HG02884 (cell line): Measurements from ENCODE around the gene GUSB.
"Not testable (repeated sequence)": the region's sequence is repeated elsewhere in the genome, so short reads cannot be mapped to it uniquely, and the experiment has no call there.

Experiments used
- ATAC-seq: cut with Tn5 transposase; IDR thresholded peaks from one replicate; pipeline ENCODE4 v1.9.1; 2021; ENCODE audit warnings: mild to moderate bottlenecking, moderate library complexity; ENCODE audit not compliant: unreplicated experiment

GUSB gene

DNA sequence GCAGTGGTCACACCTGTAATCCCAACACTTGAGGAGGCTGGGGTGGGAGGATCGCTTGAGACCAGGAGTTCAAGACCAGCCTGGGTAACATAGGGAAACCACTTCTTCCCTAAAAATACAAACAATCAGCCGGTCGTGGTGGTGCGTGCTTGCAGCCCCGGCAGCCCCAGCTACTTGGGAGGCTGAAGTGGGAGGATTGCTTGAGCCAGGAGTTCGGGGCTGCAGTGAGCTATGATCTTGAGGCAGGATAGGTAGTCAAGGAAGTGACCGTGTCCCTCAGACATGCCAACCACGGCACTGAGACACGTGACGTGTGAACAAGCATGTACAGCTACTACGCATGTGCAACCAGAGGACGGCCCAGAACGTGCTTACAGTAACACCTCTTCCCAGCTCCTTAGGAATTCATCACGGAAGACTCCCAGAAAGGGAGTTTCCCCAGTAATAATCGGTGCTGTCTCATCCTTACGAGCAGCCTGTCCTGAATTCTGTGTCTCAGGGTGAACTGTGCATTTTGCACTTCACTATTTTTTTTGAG is 5.3 kb downstream of the GUSB start:
- ATAC-seq: no peak

DNA sequence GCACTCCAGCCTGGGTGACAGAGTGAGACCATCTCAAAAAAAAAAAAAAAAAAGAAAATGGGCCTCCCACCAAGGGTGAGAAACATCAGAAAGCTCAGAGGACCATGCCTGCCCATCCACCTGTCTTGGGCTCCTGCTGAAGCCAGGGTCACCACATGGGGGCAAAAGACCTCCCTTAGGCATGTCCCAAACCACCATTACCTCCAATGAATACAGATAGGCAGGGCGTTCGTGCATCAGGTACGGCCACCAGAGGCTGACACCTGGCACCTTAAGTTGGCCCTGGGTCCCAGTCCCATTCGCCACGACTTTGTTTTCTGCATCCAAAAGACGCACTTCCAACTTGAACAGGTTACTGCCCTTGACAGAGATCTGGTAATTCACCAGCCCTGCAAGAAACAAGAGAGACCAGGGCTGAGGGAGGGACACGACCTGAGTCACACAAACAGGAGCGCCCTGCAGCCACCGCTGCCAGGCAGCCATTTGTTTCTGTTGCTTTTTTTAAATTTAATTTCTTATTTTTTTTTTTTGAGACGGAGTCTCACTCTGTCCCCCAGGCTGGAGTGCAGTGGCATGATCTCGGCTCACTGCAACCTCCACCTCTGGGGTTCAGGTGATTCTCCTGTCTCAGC is 6.1 kb downstream of the GUSB start:
- no peak for ATAC-seq

DNA sequence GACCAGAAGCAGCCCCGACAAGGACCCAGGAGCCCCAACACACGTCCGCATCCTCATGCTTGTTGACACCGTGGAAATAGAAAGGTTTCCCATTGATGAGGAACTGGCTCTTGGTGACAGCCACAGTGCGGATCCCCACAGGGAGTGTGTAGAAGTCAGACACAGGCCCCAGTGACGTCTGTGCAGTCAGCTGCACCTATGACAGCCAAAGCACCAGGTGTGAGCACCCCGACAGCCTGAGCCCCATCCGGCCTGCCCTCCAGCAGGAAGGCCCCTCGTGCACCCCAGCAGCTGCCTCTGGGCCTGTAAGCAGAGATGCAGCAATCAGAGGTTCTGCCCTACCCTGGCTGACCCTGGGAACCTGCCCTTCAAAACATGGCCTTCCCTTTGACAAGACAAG is 7.1 kb downstream of the GUSB start:
- ATAC-seq: no peak

DNA sequence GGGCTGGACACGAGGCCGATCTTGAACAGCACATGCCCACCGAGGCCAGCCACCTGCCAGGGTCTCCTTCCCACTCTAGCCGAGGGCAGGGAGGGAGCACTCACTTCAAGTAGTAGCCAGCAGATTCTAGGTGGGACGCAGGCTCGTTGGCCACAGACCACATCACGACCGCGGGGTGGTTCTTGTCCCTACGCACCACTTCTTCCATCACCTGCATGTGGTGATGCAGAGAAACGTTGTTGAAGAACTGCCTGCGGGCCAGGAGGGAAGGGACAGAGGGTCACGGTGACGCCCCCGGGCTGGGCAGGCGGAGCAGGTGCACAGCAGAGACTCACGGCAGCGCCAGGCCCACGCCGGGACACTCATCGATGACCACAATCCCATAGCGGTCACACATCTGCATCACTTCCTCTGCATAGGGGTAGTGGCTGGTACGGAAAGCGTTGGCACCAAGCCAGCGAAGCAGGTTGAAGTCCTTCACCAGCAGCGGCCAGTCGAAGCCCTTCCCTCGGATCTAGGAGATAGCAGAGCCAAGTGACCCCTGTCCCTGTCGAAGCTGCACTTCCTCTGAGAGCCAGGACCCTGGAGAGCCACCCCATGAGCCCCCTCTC is 7.7 kb downstream of the GUSB start:
- ATAC-seq: no peak

DNA sequence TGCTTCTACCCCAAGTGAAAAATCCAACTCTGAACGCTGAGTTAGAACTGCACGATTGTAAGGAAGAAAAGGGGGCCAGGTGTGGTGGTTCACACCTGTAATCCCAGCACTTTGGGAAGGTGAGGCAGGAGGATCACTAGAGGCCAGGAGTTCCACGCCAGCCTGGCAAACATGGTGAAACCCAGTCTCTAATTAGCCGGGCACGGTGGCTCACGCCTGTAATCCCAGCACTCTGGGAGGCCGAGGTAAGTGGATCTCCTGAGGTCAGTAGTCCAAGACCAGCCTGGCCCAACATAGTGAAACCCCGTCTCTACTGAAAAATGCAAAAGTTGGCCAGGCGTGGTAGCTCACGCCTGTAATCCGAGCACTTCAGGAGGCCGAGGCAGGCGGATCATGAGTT is 9.0 kb downstream of the GUSB start:
- no peak for ATAC-seq

DNA sequence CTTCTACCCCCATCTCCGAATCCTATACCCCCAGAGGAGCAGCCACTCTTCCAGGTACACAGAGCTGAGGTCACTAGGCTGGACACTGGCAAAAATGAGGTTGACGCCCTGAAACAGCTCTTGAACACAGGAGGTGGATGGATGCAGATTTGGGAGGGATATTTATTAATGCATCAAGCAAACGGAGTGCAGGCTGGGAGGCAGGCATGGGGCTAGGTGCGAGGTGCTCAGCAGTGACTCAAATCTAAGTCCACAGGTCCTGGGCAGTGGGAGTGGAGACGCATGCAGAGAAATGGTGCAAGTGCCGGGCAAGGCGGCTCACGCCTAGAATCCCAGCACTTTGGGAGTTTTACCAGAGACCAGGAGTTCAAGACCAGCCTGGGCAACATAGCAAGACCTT is 11.0 kb downstream of the GUSB start:
- ATAC-seq: no peak

DNA sequence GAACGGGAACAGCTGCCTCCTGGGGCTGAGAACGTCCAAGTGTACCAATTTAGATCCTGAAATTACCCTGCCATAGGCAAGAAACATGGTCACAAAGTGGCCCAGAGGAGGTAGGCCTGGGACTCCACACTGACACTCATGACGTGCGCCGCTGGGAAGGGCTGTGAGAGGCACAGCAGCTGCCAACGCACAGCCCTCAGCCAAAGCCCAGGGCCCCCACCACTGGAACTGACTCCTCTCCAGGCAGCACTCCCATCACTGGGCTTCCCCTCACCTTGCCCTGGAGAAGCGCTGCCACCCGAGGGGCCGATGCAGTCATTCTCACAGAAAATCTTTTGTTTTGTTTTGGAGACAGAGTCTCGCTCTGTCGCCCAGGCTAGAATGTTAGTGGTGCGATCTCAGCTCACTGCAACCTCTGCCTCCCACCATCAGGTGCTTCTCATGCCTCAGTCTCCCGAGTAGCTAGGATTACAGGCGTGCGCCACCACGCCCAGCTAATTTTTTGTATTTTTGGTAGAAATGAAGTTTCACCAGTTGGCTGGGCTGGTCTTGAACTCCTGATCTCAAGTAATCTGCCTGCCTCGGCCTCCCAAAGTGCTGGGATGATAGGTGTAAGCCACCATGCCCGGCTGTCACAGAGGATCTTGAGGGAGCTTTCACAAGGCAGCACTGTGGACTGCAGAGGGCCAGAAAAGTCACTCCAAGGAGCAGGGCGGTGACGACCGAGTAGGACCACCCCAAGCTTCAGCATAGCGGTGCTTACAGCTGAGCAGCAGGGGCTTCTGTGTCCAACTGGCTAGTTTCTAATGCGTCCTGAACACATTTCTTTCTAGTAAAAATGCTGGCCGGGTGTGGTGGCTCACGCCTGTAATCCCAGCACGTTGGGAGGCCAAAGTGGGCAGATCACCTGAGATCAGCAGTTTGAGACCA is 13.5 kb downstream of the GUSB start:
- no peak for ATAC-seq

DNA sequence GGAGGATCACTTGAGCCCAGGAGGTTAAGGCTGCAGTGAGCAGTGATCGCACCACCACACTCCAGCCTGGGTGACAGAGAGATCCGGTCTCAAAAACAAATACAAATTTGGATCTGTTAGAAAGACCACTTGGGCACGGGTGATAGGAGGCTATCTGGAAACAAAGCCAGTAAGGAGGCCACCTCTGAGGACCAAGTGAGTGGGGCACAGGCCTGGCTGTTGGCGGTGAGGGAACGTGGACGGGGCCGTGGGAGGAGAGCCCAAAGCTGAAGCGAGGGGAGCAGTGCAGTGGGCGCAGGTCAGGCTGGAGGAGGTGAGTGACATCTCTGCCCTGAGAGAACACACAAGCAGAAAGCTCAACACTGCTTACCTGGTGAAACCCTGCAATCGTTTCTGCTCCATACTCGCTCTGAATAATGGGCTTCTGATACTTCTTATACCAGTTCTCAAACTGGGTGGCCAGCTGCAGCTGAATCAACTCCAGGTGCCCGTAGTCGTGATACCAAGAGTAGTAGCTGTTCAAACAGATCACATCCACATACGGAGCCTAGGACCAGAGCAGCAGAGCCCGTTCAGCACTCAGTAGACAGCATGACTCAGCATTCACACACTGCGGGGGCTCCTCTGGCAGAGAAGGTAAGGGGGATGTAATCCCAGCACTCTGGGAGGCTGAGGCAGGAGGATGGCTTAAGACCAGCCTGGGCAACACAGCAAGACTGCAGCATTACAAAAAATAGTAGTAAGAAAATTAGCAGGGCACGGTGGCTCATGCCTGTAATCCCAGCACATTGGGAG is 14.5 kb downstream of the GUSB start:
- no peak for ATAC-seq

DNA sequence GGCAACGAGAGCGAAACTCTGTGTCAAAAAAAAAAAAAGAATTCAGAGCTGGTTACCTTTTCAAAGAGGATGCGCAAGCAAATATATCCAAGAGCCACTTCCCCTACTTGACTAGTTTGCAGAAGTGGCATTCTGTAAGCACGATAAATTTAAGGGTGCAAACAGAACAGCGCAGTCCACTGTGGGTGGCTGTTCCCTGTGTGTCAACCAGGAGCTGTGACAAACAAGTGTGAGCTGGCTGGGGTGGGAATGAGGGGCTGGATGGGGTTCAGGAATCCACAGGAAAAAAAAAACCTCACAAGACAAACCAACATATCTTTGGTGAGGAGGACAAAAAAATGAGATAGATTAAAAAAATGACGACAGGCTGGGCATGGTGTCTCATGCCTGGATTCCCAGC is 15.9 kb downstream of the GUSB start:
- ATAC-seq: no peak

DNA sequence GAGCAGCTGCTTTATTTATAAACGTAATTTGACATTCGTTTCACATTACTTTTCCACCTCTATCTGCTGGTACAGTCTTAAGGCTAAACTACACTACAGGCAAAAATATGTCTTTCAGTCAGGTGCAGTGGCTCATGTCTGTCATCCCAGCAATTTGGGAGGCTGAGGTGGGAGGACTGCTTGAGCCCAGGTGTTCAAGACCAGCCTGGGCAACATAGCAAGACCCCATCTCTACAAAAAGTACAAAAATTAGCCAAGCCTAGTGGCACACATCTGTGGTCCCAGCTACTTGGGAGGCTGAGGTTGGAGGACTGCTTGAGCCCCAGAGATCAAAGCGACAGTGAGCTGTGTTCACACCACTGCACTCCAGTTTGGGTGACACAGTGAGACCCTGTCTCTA is 17.3 kb downstream of the GUSB start:
- not testable (repeated sequence) for ATAC-seq

DNA sequence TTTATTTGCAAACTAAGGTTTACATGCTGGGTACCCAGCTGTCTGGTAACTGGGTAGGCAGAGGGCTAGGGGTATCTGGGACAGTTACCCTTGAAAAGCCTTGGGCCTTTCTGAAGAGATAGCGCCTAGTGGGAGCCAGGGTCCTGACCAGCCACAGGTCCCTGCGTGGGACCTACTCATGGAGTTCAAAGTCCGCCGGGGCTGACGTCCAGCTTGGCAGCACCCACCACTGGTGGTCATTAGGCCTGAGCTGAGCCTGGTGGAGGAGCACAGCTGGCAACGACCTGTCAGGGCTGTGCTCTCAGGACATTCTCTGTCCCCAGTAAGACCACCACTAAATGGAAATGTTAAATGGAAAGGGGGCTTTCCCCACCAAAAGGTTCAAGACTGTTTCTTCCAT is 20.0 kb downstream of the GUSB start:
- ATAC-seq: no peak

DNA sequence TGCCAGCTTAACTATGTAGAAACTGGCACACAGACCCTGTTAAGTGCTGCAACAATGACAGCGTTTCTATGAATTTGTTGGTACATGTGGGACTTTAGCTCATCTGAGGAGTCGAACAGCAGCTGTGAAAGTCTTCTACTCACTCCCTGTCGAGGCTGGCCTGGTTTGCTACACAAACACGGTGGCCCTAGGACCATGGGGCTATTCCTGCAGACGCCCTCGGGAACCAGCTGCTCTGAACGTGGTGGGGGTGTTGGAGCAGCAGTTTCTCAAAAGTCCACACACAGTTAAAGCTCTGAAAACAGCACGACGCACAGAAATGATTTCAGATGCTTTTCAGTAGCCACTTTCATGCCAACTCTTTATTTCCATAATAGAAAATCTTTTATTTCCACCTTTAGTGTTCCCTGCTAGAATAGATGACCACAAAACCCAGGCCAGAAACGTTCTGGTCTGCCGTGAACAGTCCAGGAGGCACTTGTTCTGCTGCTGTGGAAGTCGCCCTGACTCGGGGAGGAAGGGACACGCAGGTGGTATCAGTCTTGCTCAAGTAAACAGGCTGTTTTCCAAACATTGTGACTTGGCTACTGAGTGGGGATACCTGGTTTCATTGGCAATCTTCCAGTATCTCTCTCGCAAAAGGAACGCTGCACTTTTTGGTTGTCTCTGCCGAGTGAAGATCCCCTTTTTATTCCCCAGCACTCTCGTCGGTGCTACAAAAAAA is 21.5 kb downstream of the GUSB start:
- no peak for ATAC-seq

DNA sequence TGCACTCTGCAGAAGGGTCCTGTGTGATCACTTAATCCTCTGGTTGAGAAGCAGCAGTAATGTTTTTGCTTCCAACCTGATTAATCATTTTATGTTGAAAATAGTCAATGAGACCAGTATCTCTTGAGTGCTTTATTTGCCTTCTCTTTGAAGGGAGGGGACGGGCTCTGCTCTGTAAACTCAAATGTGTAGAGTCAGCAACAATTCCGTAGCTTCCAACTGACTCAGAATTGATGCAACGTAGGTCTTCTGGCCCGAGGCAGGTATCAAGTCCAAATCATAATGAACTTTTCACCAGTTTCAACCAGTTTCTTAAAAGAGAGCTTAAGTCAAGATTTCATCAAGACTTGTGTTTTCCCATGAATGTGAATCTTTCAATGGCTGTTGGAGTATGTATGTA is 26.3 kb downstream of the GUSB start:
- ATAC-seq: no peak

DNA sequence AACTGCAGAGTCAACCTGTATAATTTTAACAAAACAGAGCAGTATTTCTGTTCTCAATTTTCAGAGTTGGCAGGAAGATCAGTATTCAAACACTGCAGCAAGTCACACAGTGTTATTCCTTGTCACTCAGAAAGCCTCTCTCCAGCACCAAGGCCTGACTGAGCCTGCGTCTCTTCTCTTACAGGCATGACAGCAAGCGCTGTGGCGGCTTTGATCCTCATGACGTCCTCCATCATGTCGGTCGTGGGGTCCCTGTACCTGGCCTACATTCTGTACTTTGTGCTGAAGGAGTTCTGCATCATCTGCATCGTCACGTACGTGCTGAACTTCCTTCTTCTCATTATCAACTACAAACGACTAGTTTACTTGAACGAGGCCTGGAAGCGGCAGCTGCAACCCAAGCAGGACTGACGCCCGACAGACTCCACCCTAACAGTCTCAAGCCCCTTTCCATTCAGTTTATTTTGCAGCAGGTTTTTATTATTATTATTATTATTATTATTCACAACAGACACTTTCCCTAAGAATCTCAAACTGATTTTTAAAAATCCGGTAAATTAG is 28.0 kb downstream of the GUSB start:
- ATAC-seq: no peak

DNA sequence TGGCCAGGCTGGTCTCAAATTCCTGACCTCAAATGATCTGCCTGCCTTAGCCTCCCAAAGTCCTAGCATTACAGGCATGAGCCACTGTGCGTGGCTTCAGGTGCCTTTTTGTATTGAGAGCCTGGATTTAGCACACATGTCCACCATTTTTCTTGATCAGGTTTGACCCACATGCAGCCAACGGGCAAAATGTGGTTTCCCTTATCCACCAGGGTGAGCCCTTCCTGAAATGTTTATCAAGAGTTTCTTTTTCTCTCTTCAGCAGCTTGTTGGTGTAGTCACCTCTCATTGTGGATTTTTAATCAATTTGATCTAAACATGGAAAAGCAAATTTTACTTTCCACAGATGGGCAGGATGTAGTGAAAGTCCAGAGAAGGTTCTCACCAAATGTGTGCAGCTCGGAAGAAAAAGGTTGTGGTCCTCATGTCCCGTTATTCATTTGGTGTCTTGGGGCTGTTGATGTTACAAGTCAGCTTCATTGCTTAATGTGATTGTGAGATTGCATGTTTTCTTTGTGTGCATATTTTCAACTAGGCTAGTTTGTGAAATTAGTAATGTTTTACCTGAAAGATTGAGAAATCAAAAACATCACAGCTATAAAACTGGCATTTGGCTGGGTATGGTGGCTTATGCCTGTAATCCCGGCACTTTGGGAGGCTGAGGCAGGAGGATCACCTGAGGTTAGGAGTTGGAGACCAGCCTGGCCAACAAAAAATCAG is 28.9 kb downstream of the GUSB start:
- no peak for ATAC-seq

DNA sequence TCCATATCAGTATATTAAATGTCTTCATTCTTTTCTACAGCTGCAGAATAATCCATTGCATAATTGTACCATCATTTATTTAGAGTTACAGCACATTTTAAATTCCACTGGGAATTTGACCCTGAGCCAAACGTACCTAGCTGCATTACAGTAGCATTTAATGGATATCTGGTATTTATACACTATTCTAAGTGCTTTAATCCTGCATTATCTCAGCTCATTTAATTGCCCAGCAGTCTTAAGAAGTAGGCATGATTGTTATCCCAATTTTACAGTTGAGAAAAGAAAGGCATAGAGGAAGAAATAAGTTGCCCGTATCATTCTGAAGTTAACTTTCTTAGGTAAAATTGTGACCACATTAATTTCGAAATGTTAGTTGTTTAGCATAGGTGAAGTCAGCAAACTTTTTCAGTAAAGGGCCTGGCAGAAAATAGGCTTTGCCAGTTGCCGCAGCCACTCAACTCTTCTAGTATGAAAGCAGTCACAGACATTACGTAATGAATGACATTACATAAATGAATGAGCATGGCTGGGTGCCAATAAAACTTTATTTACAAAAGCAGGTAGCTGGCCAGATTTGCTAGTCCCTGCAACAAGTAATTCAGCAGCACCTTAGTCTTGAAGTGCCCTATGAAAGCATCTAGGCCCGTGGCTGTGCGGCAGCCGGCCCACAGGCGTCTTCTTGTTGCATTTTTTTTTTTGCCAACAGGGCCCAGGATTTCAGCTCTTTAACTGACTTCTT is 30.0 kb downstream of the GUSB start:
- no peak for ATAC-seq

DNA sequence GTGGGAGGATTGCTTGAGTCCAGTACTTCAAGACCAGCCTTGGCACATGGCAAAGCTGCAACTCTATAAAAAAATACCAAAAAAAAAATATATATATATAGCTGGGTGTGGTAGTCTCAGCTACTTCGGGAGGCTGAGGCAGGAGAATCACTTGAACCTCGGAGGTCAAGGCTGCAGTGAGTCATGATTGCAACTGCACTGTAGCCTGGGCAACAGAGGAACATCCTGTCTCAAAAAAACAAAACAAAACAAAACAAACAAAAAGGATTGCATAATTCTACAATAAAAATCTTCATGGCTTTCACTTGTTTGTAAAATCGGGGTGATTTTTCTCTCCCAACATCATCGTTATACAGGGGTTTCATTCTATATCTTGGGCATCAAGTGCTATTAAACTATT is 35.1 kb downstream of the GUSB start:
- ATAC-seq: no peak

DNA sequence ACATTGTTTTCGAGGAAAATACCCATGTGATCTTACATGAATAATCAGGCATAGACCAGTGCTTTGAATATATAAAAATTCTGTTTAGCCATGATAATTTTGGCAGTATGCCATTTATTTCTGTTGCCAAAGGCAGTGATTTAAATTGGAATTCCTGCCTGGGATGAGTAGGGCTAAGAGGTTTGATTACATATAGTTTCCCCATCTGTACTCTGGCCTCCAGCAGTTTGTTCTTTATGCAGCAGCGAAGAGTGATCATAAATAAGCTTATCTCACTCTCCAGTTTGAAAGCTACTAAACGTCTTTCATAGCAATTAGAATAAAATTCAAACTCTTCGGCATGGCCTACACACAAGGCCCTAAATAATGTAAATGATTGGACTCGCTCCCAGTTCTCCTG is 36.2 kb downstream of the GUSB start:
- not testable (repeated sequence) for ATAC-seq
